DOHH2 (cell line): Measurements from ENCODE around the gene VDAC2.

Experiments
- EZH2phosphoT487 ChIP-seq: fragments of 200-600 bp; sonication (generic); IDR thresholded peaks from 2 replicates; pipeline ENCODE4 v1.6.1; 2017; ENCODE audit warnings: borderline replicate concordance, mild to moderate bottlenecking, antibody characterized with exemption, low read length, moderate library complexity, mixed read lengths
- TF ChIP-seq, protein P1 (sequence below): fragments of 200-600 bp; sonication (generic); IDR thresholded peaks from one replicate; pipeline ENCODE4 v1.5.1; 2014; ENCODE audit warnings: antibody characterized with exemption, mild to moderate bottlenecking, low read depth, low read length; ENCODE audit not compliant: poor library complexity, severe bottlenecking

DNA sequence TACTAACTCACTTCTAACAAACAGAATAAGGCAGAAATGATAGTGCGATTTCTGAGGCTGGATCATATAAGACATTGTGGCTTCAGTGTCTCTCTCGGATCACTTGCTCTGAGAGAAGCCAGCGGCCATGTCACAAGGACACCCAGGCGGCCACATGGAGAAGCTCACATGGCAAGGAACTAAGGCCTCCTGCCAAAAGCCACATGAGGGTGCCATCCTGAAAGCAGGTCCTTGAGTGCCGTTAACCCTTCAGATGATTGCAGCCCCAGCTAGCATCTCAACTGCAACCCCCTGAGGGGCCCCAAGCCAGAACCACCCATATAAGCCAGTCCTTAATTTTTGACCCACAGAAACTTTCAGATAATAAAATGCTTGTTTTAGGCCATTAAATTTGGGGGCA is 6.9 kb upstream of the VDAC2 start:
- TF ChIP-seq, protein P1, sequence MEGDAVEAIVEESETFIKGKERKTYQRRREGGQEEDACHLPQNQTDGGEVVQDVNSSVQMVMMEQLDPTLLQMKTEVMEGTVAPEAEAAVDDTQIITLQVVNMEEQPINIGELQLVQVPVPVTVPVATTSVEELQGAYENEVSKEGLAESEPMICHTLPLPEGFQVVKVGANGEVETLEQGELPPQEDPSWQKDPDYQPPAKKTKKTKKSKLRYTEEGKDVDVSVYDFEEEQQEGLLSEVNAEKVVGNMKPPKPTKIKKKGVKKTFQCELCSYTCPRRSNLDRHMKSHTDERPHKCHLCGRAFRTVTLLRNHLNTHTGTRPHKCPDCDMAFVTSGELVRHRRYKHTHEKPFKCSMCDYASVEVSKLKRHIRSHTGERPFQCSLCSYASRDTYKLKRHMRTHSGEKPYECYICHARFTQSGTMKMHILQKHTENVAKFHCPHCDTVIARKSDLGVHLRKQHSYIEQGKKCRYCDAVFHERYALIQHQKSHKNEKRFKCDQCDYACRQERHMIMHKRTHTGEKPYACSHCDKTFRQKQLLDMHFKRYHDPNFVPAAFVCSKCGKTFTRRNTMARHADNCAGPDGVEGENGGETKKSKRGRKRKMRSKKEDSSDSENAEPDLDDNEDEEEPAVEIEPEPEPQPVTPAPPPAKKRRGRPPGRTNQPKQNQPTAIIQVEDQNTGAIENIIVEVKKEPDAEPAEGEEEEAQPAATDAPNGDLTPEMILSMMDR, result no peak
- no peak for TF ChIP-seq EZH2phosphoT487
